ENCODE measurements around the gene GABRG3.
"Not testable (repeated sequence)": the region's sequence is repeated elsewhere in the genome, so short reads cannot be mapped to it uniquely, and the experiment has no call there.

Gene GABRG3

DNA sequence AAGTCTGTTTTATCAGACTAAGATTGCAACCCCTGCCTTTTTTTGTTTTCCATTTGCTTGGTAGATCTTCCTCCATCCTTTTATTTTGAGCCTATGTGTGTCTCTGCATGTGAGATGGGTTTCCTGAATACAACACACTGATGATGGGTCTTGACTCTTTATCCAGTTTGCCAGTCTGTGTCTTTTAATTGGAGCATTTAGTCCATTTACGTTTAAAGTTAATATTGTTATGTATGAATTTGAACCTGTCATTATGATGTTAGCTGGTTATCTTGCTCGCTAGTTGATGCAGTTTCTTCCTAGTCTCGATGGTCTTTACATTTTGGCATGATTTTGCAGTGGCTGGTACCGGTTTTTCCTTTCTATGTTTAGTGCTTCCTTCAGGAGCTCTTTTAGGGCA is 220.5 kb downstream of the GABRG3 start:
- DNase-seq, result not testable (repeated sequence)

DNA sequence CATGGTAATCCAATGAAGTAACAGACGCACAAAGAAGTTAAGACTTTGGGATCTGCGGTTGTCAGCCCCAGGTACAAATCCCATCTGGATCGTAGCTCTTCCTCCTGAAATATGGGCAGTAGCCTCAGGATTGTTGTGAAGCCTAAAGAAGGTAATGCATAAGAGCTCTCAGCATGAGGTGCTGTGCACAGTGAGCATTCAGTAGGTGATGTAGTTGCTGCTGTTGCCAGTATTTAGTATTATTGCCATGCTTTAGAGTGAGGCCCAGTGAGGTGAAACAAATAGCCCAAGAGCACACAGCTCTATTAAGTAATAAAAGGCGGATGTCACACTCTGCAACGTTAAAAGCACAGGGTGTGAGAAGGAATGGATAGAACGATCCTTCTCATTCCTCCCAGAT is 225.7 kb downstream of the GABRG3 start:
- no peak for DNase-seq

DNA sequence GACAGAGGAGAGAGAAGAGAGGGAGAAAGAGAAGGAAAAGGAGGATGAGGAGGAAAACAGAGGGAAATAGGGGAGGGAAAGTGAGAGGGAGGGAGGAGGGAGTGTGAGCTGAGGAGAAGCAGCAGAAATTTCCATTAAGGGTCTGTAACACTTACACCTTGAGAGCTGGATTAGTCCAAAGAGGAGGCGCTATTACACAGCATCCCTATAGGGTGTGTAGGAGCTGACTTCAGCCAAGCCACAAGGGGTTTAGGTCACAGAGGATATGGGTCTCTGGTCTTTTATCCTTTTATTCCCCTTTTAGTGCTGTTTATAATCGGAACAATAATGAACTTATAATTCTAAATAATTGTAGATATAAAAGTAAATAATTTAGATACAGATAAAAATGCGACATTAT is 230.4 kb downstream of the GABRG3 start:
- DNase-seq, result no peak

DNA sequence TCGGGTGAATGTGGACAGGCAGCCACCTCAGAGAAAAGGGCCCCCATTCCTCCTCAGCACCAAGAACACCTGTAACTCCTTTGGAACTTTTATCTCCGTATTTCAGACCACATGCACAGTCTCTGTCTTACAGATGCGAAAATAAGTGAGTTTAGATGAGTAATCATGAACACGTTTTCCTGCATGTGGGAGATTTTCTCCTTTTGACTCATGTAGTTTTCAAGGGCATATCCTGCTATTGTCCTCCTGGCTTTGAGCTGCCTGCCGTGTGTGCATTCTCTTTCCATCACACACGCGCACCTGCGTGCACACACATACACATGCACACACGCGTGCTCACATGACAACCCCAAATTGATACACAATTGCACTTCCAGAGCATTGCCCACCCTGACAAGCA is 239.2 kb downstream of the GABRG3 start:
- no peak for DNase-seq

DNA sequence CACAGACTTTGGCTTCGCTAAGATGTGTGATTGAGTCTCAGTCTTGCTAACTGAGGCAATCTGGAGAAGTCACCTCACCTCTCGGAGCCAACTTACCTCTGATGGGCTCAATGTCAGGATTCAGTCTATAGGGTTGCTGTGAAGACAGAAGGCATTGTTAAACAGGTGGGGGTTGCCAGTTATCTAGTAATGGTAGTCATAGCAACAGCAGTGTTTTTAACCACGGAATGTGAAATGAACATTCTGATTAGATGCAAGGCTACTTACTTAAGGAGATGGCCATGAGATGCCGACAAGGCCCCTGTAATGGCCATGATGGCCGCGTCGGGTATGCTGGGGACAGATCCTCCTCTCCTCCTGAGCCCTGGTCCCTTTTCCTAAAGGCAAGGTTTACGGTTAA is 243.1 kb downstream of the GABRG3 start:
- no peak for DNase-seq

DNA sequence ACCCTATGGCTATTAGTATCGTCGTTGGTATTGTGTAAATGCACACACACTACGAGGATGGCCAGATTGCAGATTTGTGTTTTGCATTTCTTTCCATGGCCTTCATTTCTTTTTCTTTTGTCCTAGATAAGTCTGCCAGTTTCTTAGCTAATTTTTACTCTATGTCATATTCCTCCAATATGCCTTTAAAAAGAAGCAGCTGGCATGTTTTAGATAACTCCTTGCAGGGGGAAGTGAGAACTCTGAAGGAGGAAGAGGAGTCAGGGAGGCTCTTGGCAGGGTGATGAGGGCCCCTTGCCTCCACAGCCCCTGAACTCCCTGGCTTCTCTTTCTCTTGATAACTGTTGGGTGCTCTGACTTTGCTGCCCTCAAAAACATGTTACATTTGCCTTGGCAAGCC is 244.0 kb downstream of the GABRG3 start:
- DNase-seq, result no peak

DNA sequence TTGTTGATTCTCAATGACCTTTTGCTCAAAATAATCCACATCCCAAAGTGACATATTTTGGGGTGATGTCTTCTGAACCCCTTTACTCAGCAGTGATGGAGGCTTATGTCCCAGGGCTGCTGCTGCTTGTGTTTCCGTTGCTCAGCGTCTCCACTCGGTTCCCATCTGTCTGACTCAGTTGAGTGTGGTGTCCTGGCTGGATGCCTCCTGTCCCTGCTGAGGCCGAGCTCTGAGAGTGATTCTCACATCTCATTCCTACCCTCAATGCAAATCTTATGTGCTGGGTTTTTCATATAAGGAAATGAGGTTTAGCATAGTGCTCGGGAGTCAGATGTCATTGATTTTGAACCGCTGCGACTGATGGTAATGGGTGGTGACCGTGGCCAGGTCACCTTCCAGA is 247.4 kb downstream of the GABRG3 start:
- DNase-seq, result no peak

DNA sequence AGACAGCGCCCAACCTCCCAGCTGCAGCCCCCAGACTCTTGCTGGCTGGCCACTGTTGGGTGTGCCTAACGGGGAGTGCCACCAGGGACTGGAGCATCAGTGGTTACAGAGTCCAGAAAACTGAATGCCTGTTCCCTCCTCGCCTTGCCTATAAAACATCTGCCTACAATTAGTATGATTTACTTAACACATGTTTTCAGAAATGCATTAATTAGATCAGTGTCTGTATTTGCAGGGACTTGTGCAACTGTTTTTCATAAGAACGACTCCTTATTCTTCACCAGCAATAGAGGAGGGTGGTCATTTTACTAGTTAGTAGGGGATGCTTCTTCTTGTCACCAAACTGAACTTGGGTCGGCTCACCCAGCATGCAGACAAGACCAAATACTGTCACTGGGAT is 248.7 kb downstream of the GABRG3 start:
- no peak for DNase-seq

DNA sequence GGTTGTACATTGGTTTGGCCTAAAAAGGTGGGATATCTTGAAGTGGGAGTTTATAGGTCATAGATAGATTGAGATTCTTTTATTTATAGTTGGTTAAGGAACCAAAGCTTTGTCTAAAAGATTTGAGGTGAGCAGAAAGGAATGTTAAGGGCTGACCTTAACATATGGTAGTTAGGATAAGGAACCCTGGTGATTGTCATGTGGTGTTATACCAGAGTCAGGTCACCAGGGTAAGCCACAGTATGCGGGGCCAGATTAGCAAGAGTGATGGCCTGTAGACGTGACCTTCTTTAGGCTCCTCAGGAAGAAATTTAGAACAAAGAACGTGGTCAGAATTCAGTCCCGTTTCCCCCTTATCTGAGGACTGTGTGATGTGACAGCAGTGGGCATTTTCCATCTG is 249.2 kb downstream of the GABRG3 start:
- DNase-seq, result no peak

DNA sequence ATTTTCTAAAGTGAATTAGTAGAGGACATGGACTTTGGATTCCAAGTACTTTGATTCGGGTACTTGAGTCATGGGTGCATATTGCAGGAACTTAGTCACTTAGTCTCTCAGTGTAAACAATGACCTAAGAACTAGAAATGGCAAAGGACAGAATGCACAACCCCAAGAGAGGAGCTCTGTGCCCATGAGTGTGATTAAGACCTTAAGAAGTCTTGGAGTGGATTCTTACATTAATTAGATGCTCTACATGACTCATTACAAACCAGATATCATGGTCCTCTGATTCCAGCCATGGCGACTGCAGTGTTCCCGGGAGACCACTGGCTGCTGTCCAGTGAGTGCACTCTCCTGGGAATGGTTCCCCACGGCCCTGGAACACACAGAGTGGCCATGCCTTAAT is 251.5 kb downstream of the GABRG3 start:
- DNase-seq, result no peak

DNA sequence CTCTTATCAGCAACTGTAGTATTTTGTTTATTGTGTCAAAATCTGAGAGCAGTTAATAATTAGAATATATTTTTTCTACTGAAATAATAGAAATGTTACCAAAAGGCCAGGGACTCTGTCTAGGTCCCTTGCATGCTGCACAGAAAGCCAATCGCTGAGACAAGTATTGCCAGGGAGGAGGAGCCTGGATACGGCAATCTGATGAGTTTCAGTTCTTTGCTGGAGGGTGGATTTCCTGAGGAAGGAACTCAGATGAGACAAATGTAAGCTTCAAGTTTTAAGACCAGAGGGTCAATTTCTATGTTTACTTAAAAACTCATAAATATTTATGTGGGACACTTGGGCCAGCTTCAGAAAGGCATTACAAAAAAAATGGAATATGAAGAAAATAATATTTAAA is 252.2 kb downstream of the GABRG3 start:
- no peak for DNase-seq

DNA sequence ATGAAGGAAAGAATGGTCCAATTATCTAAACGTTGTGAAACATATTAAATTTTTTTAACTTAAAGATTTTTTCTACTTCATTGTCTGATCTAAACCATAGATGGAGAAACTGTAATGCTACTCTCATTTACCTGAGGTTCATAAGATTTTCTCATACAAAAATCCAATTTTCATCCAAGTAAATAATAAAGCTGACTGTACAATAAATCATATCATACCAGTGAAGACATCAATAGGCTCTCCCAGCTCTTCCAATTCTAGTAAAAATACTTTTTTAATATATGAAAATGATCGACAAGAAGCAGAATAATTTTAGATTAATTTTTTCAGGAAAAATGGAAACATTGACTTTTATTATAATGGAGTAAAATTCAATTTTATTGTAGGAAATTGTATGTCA is 260.8 kb downstream of the GABRG3 start:
- no peak for DNase-seq

DNA sequence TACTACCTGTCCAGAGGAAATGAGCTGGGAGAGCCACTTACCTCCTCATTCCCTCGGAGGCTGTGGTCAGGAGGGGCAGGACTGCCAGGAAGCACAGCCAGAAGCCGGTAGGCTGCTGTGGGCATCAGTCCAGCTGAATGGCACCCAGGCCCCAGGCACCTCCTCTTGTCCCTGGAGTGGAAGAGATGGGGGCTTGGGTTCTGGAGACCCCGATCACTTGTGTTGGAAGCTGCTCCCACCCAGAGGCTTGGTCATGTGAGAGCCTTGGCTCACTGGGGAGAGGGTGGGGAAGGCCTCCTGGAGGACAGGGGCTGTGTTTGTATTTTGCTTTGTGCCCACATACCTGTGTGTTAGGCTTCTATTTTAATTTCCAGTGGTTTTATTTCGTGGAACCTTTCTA is 261.9 kb downstream of the GABRG3 start:
- no peak for DNase-seq

DNA sequence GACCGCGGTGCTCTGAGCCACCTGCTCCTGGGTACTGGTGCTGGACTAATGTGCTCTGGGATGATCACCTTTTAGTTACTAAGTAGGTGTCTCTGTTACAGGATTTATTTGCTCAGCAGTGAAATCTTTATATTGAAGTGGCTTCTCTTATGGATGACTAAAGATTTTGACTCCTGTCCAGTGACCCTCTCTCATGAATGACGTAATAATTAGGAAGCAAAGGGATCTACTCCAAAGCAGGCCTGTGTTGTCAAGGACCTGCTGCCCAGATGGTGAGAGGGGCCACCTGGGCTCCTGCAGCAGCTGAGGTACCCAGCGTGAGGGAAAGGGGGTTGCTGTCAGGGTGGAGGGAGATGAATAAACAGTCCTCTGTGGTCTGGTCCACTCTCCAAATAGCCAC is 263.6 kb downstream of the GABRG3 start:
- DNase-seq, result no peak

DNA sequence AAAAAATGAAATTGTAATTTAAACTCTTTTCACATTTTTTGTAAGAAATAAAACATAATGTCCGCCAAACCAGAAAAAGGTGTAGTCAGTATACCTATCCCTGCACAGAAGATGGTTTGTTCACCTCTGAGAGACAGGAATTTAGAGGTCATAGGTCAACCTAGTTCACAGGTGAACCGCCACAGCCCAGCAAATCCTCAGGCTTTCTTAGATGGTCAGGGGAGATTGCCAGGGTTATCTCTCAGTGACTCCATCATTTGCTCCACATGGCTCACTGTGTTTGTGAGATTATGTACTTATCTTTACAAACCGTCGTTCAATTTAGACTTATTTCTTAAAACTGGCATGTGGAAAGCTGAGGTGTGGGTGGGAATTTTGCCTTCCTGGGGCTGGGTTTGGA is 264.2 kb downstream of the GABRG3 start:
- DNase-seq, result no peak

DNA sequence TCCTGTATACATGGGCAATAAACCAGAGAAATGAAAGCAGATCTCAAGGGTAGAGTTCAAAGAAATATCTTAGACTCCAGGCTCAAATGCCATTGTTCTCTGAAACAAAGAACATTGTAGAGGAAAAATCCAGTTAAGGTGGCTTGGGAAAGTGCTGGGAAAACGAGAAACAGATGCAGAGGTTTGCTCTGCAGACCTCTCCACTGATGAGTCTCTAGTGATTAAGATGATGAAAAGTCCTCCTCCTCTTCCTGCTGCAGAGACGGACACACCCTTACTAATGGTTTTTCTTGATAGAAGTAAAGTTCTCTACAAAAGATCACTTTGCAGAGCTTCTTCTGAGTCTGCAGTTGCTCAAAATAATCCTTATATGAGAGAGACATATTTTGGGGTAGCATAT is 264.7 kb downstream of the GABRG3 start:
- no peak for DNase-seq

DNA sequence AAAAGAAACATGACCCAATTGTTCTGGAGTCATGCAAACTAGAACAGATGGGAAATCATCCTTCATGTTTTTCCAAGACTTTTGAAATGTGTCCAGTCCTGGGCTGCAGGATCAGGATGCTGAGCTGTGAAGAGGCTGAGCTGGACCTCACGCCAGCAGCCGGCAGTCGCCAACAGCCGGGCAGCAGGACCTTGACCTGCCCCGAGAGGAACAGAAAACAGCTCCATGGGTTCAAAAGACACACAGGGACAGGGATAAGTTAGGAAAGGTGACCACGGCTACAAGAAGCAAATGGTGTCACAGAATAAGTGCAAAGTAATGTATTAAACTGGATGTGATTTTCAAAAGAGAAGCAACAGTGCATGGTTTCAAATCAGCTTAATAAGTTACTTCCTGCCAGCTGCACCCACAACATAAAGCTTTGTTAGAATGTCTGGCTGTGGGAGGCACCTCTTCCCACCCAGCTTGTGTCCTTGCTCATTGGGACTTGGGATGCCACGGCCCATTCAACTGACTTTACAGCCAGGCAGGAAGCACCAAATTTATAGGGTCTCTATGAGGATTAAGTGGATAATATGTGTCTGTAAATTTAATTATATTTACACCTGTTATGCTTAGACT is 266.4 kb downstream of the GABRG3 start:
- no peak for DNase-seq

DNA sequence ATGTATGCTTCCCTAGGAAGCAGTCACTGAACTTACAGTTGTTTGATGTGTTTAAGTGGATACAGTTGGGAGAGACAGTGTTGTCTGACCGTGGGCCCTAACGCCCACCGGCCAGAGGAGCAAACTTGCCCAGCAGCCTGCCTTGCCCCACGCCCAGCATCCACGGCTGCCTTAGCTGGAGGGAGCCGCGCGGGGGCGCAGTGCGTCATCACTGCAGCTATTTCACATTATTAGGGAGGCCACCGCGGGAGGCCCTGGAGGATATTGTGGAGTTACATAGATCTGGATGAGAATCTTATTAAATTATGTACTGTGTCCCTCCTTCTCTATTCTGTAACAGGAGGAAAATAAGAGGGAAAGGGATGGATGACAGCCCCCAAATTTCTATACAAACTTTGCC is 267.2 kb downstream of the GABRG3 start:
- no peak for DNase-seq

DNA sequence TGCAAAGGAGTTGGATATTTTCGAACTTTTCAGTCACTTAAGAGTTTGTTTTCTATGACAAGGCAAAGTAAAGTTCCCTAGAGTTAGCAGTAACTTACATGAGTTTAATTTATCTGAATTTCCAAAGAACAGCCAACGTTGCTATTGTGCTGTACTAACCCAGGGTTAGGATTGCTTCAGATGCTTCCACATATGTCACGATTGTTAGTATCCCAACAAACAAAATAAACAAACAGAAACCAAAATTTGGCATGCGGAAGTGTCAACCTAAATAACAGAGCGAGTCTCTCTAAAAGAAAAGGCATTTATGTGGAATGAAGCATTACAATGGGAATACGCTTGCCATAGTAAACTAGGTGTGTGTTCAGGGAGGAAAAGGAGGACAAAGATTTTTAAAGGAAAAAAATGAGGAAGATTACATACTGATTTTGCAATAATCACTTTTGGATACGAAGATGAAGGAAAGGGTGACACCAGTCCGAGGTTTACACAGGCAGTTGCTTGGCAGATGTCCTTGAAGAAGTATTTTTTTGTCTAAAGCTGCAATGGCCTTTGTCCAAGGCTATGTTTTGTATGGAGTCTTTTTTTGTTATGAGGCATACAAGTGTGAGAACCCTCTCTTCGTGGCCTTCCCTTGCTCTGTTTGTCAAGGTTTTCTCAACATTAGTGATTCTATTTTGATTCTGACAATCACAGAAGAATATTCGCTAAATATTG is 267.9 kb downstream of the GABRG3 start:
- no peak for DNase-seq

DNA sequence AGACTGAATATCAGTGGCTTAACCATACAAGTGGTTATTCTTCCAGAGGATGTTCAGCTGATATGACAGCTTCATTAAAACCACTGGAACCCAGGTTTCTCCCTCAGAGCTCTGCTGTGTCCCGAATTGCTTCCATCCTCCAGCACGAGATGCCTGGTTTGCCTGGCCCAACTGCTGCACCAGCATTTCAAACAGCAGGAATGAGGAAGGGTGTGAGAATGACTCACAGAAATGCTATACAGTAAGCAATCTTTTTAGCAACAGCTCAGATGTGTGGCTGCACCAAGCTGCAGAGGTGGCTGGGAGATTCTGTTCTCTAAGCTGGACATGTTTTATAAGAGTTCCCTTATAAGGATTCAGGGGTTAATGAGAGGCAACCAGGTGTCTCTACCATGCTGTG is 271.0 kb downstream of the GABRG3 start:
- no peak for DNase-seq

DNA sequence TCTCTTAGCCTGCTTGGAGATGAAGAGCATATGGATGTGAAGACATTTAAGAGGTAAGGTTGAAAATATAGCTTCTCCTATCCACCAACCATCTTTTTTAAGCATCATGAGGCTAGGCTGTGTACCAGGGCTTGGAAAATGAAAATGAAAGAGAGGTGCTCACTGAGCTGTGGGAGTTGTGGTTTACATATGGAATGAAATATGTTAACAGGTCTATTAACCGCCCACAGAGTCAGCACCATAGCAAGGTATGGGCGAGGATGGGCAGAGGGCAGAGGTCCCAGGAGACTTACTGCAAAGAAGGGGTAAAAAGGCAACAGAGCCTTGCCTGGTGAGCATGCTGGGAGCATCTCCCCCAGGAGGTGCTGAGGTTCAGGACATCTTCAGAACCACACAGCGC is 273.1 kb downstream of the GABRG3 start:
- DNase-seq, result no peak

DNA sequence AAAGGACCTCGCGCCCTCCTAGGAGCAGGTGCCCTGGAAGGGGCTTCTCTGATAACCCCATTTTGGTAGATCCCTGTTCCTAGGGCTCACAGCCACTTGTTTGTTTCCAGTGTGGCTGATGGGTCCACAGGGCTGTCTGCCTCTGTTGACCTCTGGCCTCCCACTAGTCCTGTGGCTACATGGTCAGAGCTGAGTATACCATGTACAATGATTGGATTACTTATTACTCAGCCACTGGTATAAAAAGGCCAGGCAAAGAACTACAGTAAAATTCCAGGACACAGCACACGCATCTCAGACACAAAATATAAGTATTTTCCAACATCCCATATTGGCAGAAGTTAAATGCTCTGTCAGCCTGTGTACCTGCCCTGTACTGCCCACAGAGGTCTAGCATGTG is 277.3 kb downstream of the GABRG3 start:
- DNase-seq, result no peak

DNA sequence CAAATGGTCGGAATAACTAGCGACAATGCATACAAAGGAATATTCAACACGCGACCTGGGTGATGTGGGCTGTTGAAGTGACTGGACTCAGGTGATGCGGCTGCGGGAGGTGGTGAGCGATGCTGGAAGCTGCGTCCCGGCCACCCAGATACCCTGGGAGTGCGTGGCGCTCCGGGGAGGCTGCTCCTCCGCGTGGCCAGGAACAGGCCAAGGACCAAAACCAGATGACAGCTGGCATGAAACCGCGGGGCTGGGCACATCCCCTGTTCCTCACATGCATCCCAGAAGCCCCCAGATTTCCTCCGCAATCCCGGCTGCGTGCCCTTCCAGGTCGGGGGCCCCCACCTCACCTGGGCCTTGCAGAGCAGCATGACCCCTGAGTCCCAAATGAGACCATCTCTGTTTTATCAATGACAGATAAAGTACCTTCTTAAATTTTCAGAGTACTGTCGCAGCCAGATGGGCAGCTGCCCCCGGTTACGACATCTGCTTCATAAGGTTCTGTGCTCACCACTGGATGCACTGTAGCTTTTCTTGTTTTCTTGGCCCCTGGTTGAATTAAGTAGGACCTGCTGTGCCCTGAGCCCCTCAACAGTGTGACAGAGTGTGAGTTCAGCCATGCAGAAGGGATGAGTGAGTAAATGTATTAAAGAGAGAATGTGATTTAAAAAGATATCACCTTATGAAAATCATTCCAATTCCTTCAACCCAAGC is 278.2 kb downstream of the GABRG3 start:
- no peak for DNase-seq

DNA sequence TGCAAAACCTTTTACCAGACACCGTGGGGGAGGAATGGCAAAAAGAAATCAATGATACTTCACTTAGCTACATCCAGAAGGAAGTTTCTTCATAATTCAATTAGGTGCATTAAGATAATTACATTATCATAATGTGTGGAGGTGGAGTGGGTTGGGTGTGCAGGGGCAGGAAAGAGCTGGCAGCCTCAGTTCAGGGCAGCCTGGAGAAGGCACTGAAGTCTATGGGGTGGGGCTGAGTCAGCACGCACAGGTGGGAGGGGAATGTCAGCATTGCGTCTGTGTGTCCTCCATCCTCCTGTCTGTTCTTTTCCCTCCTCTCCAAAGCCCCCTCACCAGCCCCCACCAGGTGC is 278.8 kb downstream of the GABRG3 start:
- DNase-seq, result no peak

DNA sequence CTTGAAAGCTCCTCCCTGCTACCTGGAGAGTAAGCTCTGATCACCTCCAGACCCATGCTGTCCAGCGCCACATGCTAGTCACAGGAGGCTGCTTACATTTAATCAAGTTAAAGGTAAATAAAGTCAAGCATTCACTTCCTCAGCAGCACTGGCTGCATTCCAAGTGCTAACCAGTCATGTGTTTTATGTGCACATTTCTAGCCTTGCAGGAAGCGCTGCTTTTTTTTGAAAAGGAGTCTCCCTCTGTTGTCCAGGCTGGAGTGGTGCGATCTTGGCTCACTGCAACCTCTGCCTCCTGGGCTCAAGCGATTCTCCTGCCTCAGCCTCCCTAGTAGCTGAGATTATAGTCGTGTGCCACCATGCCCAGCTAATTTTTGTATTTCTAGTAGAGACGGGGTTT is 279.2 kb downstream of the GABRG3 start:
- DNase-seq, result no peak

All from EL (cell line).